NB4 (cell line): Measurements from ENCODE around the gene PLCD1.

Source experiments
- CTCF ChIP-seq: IDR thresholded peaks from one replicate; pipeline ENCODE4 v1.5.1; 2012; ENCODE audit warnings: low read depth, low read length
- MAX ChIP-seq: IDR thresholded peaks from 2 replicates; pipeline ENCODE4 v1.6.1; 2011; ENCODE audit warnings: low read depth, low read length
- MYC ChIP-seq: IDR thresholded peaks from 2 replicates; pipeline ENCODE4 v1.6.1; 2011; ENCODE audit warnings: low read depth, low read length
- POLR2A ChIP-seq: IDR thresholded peaks from 2 replicates; pipeline ENCODE4 v1.6.1; 2011; ENCODE audit warnings: mild to moderate bottlenecking; ENCODE audit not compliant: insufficient read length; ENCODE audit errors: extremely low read depth

- no peak for TF ChIP-seq CTCF
- TF ChIP-seq POLR2A, result no peak
- TF ChIP-seq MAX, result no peak
- TF ChIP-seq MYC, result no peak
Measured at GRCh38 chr3:37991823-37992222, 37.6 kb downstream of the PLCD1 start.
